ENCODE measurements around the gene SLC6A8.
A peak's percentile ranks its signal among the peaks of the same experiment; 100 is the strongest.

DNA sequence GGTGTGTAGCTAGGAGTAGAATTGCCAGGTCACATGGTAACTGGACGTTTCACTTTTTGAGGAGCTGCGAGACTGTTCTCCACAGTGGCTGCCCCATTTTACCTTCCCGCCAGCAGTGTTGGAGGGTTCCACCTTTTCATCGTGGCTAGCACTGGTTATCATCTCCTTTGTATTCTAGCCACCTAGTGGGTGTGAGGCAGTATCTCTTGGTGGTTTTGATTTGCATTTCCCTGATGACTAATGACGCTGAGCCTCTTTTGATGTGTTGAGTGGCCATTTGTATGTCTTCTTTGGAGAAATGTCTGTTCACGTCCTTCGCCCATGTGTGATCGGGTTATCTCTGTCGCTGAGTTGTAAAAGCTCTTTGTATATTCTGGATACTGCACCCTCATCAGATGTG is 47.5 kb downstream of the SLC6A8 start:
- TF ChIP-seq EZH2phosphoT487 (IDR thresholded peaks at IDR 0.05; ENCODE audit: borderline replicate concordance) = no peak
- TF ChIP-seq, protein P1, sequence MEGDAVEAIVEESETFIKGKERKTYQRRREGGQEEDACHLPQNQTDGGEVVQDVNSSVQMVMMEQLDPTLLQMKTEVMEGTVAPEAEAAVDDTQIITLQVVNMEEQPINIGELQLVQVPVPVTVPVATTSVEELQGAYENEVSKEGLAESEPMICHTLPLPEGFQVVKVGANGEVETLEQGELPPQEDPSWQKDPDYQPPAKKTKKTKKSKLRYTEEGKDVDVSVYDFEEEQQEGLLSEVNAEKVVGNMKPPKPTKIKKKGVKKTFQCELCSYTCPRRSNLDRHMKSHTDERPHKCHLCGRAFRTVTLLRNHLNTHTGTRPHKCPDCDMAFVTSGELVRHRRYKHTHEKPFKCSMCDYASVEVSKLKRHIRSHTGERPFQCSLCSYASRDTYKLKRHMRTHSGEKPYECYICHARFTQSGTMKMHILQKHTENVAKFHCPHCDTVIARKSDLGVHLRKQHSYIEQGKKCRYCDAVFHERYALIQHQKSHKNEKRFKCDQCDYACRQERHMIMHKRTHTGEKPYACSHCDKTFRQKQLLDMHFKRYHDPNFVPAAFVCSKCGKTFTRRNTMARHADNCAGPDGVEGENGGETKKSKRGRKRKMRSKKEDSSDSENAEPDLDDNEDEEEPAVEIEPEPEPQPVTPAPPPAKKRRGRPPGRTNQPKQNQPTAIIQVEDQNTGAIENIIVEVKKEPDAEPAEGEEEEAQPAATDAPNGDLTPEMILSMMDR (conservative IDR thresholded peaks at IDR 0.05; ENCODE audit: low read length) = peak; percentile 37; the same call in 1 of the 2 replicates

Data from Loucy (cell line).